Epithelial cell of proximal tubule (primary cell): Measurements from ENCODE around the gene BEND7. TPM values are rescaled to one million over a fixed set of nuclear protein-coding genes. Genes with fewer than 3 reads are reported as not detected.

Experiments
- DNase-seq: peaks from one replicate; pipeline ENCODE4 v3.0.0-alpha.2; 2011; ENCODE audit warnings: low read depth
- H3K4me3 ChIP-seq: 2 replicates; pipeline ENCODE4 v1.5.1; 2011; ENCODE audit warnings: low read depth, mild to moderate bottlenecking, low read length
- CTCF ChIP-seq: conservative IDR thresholded peaks from 2 replicates; pipeline ENCODE4 v1.5.1; 2012; ENCODE audit warnings: low read depth, mild to moderate bottlenecking, low read length
- total RNA-seq: library from RNA; depleted of rRNA; stranded (reverse); fragments of >200 nt; gene quantifications from 2 replicates; pipeline ENCODE4 v1.2.3, GENCODE V29; 2015

BEND7 gene
- total RNA-seq, 1 donor from 2014 or later: 41.4 TPM

- H3K4me3 ChIP-seq: no peak overlapping the region
- no peak for TF ChIP-seq CTCF
- DNase-seq: no peak
Measured at GRCh38 chr10:13511409-13511808, 17.4 kb downstream of the BEND7 start.

DNA sequence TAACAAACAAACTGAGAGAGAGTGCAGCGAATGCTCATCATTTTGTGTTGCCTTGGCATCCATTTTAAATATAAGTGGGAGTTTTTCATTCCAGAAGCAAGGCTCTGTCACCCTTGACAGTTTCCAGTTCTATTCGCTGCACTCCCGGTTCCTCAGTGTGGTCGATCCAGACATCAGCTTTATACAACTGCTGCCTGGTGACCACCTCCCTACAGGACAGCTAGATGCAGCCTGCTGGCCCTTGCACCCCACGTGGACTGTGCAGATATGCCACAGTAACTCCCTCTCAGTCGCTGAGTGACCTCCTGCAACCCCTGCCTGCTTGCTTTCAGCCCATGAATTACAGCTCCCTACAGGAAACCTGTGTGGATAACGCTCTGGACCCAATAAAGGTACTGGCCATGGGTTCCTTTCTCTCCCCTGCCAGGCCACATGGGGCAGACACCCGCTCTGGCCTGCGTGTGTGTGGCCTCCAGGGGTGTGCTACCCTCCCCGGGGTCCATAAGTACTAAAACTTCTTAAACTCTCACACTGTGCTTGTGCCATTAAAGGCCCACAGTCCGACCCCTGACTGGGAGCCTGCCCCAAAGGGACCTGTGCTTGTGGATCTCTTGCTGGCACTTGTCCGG is 23.6 kb downstream of the BEND7 start:
- no peak overlapping the region for H3K4me3 ChIP-seq
- no peak for TF ChIP-seq CTCF
- DNase-seq: no peak

DNA sequence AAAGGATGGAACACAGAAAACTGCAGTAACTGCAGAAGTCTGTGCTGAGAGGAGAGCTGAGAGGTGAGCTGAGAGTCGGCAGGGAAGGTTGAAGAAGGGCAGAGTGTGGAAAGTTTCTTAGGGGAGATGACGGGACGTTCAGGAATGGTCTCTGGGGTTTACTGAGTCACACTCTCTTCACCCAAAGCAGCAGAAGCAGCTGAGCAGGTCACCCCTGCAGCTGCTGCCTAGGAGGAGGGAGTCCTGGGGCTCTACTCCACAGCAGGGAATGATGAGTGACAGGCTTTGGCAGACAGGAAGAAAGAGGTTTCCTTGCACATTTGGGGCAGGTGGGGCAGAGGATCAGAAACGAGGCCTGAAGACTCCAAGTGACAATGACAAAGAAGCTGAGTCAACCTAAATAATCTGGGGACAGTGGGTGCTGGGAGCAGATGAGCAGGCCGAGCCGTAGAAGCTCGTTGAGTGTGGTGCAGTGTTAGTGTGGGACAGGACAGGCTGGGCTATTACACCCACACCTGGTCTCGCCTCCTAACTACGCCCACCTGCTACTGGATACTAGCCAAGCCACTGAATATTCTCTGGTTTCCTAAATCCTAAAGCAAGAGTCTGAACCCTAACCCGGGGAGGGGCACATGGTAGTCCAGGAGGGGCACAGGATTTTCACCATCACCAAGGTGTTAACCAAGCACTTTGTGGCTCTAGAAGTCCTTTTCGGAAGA is 24.9 kb downstream of the BEND7 start:
- DNase-seq: no peak
- no peak overlapping the region for H3K4me3 ChIP-seq
- TF ChIP-seq CTCF: no peak

- DNase-seq: no peak
- no peak for TF ChIP-seq CTCF
- no peak overlapping the region for H3K4me3 ChIP-seq
Measured at GRCh38 chr10:13502380-13502779, 26.4 kb downstream of the BEND7 start.

GRCh38 chr10:13500201-13500600 is 28.6 kb downstream of the BEND7 start:
- no peak for TF ChIP-seq CTCF
- H3K4me3 ChIP-seq: no peak overlapping the region
- DNase-seq: no peak

DNA sequence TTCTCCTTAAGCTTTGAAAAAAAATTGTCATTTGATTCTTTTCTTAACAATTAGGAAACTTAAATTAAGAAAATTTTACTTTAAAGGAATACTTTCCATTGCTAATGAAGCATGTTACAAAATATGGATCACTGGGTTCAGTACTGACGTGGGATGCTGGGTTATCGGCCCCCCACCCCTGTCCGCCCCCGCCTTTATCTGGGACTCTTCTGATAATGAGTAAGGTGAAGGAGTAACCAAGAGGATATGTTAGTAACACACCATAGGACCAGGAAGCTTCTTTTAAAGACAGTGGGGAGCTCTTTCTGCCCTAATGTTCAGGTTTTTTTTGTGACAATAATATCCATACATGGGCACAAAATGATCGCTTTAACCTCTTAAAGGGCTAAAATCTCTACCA is 29.7 kb downstream of the BEND7 start:
- no peak for TF ChIP-seq CTCF
- DNase-seq: no peak
- H3K4me3 ChIP-seq: no peak overlapping the region

DNA sequence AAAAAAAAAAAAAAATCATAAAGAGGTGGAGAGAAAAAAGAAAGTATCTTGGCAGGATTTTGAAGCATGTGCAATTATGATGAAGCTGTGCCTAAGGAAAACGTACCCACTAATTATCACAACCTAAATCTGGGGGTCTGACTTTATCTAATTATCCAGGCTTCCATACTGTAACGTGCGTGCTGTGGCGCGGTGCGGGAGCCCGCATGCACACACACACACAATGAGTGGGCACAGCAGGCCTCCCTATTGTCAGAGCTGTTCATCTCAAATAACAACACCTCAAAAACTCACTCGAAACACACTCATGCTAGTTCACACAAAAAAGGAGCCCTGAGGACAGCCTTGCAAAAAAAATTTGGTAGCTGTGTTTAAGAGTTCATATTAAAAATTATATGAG is 31.9 kb downstream of the BEND7 start:
- DNase-seq: no peak
- TF ChIP-seq CTCF: no peak

More for the DNA sequence above, 31.9 kb downstream of the BEND7 start:
- H3K4me3 ChIP-seq: no peak overlapping the region
